Iris pigment epithelial cell (primary cell): ENCODE data around the gene PTF1A.

Experiments used
- DNase-seq: peaks from one replicate; pipeline ENCODE4 v3.0.0-alpha.2; 2011; ENCODE audit warnings: low read depth

The PTF1A gene

DNA sequence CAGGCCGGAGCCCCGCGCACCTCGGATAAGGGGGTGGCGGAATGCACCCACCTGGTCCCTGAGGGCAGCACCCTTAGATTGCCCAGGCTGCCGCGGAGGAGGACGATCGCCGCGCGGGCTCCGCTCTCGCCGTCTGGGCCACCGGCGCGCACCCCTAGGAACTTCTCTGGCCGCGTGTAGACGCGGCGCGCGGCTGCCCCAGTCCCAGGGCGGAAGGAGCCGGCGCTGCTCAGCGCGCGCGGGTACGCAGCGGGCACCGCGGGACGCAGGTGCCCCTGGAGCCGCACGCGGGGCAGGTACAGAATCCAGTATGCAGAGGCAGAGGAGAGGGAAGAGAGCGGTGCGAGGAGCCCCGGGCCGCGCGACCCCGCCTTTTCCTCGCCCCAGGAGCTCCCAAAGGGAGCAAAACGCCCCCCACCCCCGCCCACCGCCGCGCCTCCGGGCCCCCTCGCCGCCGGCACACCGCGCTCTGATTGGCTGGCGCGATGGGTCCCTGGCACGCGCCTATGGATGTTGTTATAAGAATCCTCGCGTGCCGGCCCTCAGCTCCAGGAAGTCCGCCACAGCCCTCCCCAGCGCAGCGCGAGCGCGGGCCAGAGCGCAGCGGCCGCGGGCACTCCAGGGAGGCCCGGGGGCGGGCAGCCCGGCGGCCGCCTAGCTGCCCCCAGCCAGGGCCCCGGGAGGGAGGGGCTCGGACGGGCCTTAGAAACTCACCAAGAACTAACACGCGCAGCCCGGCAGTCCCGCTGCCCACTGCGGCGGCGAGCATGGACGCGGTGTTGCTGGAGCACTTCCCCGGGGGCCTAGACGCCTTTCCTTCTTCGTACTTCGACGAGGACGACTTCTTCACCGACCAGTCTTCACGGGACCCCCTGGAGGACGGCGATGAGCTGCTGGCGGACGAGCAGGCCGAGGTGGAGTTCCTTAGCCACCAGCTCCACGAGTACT, at the start of gene PTF1A:
PTF1A (plus strand) TSS at position 549 of the 948 bp plus-strand sequence; CDS start at position 768, 219 bp downstream.
- no peak for DNase-seq

- DNase-seq = no peak
Measured at GRCh38 chr10:23146258-23146657, 45.9 kb upstream of the PTF1A start.

DNA sequence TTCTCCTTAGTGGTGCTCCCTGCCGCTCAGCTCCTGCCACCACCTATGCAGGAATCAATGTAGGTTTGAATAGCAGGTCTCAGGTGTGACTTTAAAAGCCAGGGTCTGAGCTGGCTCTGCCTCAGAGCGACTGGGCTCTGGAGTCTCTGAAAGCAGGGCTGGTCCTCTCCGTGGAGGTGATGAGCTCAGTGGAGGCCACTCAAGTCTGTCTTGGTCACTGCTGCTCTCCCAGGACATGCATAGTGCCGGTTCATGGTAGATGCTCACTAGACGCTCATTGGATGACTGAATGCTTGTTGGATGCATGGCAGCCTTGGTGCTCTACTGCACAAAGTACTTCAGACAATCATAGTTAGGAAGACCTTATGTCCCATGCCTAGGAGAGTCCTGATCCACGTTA, 45.1 kb upstream of the PTF1A start:
- no peak for DNase-seq

DNA sequence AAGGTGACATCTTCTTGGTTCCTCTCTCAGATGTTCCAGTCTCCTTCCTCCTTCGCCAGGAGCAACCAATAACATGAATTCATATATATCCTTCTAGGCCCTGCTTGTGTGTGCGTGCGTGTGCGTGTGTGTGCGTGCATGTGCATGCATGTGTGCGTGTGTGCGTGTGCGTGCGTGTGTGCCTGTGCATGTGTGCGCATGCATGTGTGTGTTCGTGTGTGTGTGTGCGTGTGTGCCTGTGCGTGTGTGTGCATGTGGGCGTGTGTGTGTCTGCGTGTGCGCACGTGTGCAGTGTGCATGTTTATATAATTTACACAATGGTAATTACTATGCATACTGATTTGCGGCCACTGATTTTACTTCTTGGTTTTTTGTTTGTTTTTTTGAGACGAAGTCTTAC, 43.9 kb upstream of the PTF1A start:
- DNase-seq = no peak

DNA sequence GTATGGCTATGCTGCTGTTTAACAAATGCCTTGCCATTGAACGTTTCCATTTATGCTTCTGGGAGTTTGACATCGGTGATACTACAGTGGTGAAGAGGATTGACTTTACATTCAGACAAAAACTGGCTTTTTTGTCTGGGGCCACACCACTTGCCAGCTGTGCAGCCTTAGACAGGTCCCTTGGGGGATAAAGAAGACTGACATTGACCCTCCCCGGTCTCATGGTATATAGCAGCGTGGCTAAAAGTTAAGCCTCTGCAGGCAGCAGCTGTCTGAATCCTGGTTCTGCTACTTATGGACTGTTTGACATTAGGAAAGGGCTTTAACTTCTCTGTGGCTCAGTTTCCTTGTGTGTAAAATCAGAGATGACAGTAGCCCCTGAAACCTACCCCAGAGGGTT, 42.0 kb upstream of the PTF1A start:
- DNase-seq = no peak

GRCh38 chr10:23150610-23151009, 41.5 kb upstream of the PTF1A start:
- no peak for DNase-seq

- DNase-seq = no peak
Measured at GRCh38 chr10:23151071-23151470, 41.0 kb upstream of the PTF1A start.

- DNase-seq = peak; percentile 30
Measured at GRCh38 chr10:23155169-23155568, 36.9 kb upstream of the PTF1A start.

GRCh38 chr10:23156447-23157150, 35.5 kb upstream of the PTF1A start:
- no peak for DNase-seq

GRCh38 chr10:23157239-23157681, 34.9 kb upstream of the PTF1A start:
- no peak for DNase-seq

DNA sequence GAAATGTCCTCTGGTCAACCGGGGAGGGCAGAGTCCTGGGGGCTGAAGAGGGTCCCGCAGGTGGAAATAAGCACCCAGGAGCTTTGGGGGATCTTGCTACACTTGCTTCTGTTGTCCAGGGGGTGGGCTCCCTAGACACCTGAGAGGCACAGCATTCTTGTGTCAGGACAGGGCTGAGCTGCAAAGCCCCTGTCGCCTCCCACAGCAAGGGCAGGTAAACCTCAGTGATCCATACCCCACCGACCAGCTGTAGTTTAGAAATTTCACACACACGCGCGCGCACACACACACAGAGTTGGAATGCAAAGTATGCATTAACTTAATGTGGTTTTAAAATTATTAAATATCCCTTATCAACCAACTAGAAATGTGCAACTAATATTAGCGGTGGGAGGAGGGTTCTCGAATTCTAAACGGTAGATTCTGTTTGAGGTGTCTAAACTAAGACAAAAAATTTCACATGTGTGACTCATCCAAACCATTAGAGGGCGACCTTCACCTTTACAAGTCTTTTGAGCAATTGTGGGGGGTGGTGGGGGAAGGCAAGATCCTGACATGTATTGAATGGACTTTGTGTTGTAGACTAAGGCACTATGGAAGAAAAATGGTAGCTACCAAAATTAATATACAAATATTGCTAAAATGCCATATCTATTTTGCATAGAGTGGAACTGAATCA, 34.3 kb upstream of the PTF1A start:
- peak; percentile 66 for DNase-seq

- DNase-seq = peak; percentile 56
Measured at GRCh38 chr10:23158370-23158769, 33.7 kb upstream of the PTF1A start.

GRCh38 chr10:23171232-23171876, 20.8 kb upstream of the PTF1A start:
- peak; percentile 39 for DNase-seq

- no peak for DNase-seq
Measured at GRCh38 chr10:23172429-23173213, 19.5 kb upstream of the PTF1A start.

DNA sequence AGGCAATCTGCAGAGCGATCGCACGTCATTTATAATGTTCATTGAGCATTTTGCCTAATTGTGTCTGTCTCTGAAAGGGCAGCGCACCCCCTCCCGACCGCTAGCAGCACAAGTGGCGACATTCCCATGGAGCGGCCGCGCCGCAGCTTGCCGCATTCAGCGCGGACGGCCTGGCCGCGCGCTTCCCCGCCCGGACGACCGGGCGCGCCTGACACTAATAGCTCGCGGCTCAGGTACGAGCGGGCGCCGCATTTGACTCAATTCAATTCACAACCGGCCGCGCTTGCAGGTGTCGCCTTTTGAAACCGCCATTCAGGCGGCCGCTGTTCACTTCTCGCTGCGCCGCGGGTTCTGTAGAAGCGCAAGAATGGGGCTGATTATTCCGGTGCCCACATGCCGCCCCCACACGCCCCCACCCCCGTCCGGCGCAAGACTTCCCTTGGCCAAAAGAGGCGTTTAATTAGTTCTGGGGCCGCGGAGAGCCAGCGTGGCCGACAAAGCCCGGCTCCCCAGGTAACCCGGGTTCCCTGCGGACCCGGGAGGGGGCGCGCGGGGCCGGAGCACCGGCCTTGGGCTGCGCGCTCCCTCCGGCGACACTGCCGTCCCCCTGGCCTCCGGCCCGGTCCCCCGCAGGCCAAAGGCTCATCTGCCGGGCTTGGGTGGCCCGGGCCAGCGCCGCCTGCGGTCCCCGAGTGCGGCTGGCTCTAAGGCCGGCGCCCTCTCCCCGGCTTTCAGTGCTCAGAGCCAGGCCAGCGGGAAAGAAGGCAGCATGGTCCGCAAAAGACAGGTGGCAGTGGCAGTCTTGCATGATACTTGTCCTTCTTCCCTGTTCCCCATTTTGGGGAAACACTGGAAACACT, 18.7 kb upstream of the PTF1A start:
- DNase-seq = no peak

GRCh38 chr10:23174074-23174976, 17.8 kb upstream of the PTF1A start:
- no peak for DNase-seq

DNA sequence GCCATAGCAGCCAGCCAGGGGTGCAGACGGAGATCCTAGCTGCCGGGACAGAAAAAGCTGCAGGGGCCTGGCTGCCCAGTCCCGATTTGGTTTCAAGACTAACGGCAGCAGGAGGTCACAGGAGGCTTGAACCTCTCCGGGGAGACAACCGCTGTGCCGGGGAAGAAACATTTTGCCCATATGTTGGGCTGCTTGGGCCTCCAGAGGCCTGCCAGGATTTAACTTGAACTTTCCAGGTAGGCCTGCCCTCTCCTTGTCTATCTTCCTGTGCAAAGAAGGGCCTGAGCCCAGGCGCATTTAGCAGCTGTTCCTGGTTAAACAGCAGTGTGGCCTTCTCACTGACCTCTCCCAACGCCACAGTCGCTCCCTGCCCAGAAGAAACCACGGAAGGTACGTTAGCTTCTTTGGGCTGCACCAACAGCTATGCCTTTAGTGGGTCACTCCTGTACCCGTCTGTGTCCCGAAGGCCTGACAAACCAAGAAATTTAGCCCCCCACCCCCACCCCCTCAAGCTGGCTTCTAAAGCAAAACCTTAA, 17.1 kb upstream of the PTF1A start:
- no peak for DNase-seq

DNA sequence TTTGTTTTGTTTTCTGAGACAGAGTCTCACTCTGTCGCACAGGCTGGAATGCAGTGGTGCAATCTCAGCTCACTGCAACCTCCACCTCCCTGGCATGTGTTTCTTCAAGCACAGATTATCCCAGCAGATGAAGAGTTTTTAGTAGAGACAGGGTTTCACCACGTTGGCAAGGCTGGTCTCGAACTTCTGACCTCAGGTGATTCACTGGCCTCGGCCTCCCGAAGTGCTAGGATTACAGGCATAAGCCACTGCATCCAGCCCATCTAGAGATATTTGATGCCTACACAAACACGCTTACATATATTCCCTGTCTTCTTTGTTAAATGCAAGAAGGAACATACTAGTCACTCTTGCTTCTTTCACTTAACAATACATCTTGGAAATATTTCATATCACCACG, 5.9 kb upstream of the PTF1A start:
- no peak for DNase-seq

GRCh38 chr10:23186697-23187096, 5.4 kb upstream of the PTF1A start:
- no peak for DNase-seq
